IPS-NIHi11 (cell line): ENCODE results near the gene CFH.
A peak's percentile ranks its signal among the peaks of the same experiment; 100 is the strongest.
"Not testable (repeated sequence)": the region's sequence is repeated elsewhere in the genome, so short reads cannot be mapped to it uniquely, and the experiment has no call there.

ENCODE experiments used
- DNase-seq: peaks from one replicate; pipeline ENCODE4 v3.0.0; 2012; ENCODE audit warnings: mixed read lengths, low spot score

CFH gene

DNA sequence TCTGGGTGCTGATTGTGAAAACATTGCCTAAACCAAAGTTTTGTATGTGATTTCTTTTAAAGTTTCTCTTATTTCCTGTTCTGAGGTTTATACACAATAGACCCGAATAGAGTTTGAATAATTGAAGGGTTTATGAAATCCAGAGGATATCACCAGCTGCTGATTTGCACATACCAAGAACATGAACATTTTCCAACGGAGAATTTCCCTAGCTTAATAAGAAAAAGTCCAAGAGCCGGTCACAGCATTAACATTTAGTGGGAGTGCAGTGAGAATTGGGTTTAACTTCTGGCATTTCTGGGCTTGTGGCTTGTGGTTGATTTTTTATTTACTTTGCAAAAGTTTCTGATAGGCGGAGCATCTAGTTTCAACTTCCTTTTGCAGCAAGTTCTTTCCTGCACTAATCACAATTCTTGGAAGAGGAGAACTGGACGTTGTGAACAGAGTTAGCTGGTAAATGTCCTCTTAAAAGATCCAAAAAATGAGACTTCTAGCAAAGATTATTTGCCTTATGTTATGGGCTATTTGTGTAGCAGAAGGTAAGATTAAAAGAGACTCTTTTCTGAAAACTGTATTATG, at the start of gene CFH:
TSS of gene CFH (plus strand) at position 407 of the 579 bp plus-strand sequence. CDS start at position 482, 75 bp downstream.
- no peak for DNase-seq

DNA sequence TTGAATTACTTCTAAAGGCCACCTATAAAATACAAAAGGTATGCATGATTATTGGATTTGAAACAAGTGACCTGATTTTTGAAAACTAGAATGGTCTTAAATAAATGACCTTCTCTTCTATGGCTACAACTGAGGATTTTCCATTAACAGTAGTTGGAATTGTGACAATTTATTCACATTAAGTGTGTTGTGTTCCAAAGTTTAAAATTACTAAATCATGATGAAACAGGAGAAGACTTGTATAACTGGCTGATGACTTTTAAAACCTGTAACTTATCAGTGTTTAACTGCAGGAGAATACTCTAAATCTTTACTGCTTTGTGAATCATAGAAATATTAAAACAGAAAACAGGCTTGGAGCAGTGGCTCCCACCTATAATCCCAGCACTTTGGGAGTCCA, 48.2 kb upstream of the CFH start:
- no peak for DNase-seq

DNA sequence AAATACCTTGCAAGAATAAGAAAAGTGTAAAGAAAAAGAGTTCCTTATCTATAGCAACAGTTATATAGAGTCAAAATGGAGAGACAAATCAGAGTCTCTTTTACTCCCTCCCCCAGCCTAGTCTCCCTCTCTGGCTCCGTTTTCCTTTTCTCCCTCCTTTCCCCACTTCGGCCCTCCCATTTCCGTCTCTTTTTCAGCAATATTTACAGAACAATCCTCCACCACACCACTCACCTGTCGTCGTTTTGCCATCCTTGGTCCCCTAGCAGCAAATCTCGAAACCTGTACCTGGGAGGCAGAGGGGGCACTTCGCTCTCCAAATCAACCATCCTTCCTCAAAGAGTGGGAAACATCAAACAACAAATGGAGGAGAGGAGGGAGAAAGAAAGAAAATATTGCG, 43.9 kb upstream of the CFH start:
- DNase-seq: no peak

DNA sequence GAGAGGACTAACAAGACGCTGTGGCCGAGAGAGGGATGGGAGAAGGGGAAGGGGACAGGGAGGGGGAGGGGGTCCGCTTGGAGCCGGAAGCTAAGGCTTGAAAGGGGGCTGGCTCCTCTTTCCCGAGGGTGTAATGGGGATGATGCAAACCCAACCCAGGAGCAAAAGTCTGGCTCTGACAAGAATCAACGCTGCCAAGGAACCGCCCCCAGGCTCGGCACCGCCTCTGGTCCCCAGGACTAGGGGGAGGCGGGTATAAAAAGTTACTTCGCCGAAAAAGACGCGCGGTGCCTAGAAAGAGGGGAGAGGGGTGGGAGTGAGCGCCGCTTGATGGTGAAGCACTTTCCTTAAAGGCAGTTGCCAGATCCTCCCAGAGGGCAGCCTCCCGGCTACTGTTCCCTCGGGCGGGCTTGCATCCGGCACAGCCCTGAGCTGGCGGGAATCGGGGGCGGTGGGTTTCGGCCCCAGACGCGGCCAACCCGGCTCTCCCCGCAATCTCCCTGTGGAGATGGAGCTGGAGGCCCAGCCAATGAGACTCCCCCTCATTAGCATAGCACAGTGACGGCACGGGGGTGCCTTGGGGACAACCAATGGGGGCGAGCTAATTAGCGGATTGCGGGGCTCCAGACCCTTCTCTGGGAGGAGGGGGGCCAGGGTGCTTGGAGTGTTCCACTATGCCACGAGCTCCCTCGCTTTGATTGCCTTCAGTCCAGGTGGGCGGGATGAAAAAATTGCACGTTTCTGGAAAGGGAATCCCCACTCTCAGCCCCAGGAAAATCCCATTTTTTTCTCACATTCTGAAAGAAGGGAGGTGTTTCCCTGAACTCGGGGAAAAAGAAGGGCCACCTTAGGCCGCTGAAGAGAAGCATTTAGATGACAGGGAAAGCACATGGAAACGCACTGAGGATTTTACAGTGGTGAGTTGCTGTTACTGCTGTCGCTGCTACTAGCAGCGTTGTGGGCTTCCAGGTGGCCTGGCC, 43.2 kb upstream of the CFH start, which contains the start of gene KCNT2:
TSS of gene KCNT2 (minus strand) at position 51 of the 980 bp plus-strand sequence. CDS start 131 bp downstream, outside the sequence.
- peak; percentile 80 for DNase-seq

DNA sequence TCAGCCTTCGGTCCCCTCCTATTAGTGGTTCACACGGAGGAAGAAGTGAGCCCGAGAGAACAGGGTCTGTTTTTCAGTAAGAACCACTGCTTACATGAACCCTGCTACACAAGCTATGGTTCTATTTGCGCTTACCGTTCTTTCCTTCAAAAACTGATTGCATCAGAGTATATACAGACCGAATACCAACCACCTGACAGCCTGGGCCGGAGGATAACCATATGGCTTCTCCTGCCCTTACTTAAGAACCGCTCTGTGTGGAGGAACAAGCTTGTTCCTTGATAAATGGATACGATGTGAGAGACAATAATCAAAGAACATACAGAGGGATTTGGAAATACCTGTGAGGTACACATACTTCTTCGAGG, 42.5 kb upstream of the CFH start:
- peak; percentile 20 for DNase-seq

DNA sequence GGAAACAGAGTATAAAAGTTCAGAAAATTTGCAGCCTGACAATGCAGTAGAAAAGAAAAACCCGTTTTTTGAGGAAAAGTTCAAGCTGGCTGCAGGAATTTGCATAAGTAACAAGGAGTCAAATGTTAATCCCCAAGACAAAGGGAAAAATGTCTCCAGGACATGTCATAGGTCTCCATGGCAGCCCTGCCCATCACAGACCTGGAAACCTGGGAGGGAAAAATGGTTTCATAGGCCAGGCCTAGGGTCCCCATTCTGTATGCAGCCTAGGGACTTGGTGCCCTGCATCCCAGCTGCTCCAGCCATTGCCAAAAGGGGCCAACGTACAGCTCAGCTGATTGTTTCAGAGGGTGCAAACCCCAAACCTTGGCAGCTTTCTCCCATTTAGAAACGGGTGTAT, 40.0 kb upstream of the CFH start:
- DNase-seq: no peak

DNA sequence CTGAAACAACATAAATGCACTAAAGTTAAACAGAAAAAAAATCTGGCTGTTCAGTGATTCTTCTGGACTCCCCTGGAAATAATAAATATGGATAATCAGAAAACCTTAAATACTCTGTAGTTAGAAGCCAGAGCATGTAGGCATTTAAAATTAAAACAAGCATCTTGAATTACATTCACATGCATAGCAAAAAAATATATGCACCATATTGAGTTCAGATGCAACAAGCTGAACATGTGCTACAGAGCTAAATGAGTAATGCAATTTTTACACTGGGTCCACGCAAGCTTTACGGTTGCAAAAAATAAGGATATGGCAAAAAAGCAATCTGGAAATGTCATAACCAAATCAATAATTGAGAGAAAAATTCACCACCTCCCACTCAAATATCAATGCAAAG, 32.1 kb upstream of the CFH start:
- DNase-seq: no peak

DNA sequence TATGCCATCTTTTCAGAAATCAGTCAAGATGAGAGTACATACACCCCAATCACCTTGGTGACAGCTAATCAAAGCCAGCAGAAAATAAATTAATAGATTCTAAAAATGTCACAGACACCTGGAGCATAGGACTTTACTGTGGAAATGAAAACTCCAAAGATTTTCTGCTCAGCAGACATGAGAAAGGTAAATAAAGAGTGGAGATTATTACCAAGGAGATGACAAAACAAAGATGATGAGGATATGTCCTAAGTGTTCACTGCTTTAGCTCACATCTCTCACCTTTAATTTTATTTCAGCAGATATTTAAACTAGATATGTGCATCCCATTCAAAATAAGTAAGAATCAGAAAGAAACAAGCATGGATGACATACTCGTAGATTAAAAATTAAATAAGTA, 28.8 kb upstream of the CFH start:
- no peak for DNase-seq

DNA sequence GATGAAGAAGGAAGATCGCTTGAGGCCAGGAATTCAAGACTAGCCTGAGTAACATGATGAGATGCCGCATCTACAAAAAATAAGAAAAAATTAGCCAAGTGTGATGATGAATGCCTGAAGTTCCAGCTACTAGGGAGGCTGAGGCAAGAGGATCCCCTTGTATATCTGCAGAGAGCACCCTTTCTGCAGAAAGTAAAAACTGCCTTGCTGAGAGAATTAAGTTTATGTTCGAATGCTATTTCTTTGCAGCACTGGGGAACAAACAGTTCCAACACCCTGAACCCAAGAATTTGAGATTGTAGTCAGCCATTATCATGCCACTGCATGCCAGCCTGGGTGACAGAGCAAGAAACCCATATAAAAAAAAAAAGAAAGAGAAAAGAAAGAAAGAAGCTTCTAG, 23.0 kb upstream of the CFH start:
- no peak for DNase-seq

DNA sequence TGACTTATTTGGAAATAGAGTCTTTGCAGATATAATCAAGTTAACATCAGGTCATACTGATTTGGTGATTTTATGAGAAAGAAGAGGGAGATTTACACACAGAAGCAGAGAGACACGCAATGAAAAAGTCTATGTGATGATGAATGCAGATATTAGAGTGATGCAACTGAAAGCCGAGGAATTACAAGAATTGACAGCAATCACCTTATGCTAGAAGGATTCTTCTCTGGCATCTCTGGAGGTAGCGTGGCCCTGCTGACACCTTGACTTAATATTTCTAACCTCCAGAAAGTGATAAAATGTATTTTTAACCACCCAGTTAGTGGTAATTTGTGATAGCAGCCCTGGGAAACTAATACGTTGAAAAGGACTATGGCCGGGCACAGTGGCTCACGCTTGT, 14.2 kb upstream of the CFH start:
- DNase-seq: no peak

DNA sequence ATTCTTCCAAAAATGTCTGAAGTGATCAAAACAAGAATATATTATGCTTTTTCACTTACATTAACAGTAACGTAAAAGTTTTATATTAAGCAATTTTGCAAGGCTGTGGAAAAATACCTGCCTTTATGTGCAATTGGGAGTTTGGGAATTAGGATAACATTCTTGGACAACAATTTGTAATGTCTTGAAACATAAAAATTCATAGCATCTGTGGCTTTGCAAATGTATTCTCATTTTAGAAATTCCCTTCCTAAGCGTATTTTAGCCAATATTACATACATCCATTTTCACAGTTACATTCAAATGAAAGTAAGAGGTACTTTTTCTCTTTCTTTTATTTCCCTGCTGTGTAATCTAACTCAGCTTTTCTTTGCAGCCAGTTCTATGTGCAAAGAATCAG, 13.4 kb upstream of the CFH start:
- no peak for DNase-seq

DNA sequence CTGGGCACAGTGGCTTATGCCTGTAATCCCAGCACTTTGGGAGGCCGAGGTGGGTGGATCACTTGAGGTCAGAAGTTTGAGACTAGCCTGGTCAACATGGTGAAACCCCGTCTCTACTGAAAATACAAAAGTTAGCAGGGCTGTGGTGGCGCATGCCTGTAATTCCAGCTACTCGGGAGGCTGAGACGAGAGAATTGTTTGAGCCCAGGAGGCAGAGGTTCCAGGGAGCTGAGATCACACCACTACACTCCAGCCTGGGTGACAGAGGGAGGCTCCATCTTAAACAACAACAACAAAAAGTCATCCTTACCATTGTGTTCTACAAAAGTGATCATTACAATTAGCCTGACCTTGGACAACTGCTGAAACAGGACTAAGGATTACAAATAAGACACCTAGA, 12.6 kb upstream of the CFH start:
- not testable (repeated sequence) for DNase-seq

DNA sequence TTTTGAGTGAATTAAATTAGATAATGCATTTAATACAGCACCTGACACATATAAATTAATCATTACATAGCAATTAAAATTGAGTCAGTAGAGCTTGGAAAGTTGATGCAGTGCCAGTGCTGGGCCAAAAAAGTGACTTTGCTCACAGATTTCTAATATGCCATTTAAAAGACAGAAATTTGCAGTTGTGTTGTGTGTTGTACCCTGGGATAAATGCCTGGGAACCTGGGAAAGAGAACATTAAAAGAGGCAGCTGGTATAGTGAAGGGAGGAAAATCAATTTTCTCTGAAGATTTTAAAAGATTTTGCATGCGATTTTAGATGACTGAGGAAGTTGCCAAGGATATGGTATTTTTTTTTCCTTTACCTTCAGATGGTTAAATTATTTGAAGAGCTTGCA, 10.9 kb upstream of the CFH start:
- DNase-seq: no peak

DNA sequence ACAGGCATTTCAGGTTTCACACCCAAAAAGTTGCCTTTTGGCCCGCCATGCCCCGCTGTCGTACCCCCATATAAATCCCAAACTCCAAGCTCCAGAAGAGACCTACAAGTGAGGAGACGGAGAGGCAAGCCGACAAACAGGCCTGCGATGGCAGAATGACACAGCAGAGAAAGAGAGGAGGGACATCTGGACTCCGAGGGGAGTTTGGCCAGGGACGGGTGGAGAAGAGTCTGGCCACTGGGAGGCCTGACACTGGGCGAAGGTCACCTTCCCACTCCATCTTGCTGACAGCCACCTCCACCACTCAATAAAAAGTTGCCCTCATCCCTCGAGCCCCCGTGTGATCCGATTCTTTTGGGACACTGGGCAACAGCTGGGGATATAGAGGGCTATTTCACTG, 1.9 kb upstream of the CFH start:
- DNase-seq: no peak

DNA sequence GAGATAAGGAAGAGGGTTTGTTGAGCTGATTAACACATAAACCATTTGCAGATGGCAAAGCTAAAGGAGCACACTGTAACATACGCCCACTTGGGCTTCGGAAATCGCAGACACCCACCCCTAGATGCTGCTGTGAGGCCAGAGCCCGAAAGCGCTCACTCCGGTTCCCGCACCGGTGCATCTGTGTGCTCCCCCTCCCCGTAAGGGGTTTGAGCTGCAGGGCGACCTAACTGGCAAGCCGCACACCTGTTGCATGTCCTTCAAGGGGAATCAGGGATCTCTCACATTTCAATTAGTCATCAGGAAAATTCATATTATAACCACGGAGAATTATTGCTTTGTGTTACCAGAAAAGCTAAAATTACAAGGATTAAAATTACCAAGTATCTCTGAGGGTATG, 1.4 kb upstream of the CFH start:
- no peak for DNase-seq

DNA sequence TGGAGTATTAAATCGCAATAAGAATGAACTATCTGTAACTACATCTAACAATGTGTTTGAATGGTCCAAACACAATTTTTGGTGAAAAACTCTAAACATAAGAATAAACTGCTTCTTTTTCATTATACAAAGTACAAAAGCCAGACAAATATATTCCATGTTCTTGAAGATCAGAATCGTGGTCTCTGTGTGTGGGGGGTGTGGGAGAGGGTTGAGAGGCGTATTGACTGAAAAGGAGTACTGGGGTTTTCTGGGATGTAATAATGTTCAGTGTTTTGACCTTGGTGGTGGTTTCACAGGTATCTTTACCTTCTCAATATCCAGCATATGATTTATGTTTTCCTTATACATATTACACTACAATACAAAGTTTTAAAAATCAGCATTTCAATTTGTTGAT, 764 bp upstream of the CFH start:
- no peak for DNase-seq

DNA sequence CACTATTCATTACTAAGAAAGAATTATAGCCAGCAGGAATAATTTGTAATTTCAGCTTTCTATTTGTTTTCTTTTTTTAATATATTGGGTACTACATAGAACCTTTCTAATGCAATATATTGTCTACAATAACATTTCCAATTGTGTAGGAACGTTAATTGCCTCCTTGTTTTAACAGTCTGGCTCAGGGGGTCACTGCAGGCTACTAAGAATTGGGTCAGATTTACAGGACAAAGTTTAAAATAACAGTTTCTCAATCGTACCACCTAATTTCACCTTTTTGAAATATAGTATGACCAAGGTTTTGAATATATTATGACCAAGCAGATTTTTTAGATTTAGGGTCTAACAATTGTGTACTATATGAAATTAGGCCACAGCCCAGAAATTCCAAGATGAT, 2.4 kb downstream of the CFH start:
- no peak for DNase-seq

DNA sequence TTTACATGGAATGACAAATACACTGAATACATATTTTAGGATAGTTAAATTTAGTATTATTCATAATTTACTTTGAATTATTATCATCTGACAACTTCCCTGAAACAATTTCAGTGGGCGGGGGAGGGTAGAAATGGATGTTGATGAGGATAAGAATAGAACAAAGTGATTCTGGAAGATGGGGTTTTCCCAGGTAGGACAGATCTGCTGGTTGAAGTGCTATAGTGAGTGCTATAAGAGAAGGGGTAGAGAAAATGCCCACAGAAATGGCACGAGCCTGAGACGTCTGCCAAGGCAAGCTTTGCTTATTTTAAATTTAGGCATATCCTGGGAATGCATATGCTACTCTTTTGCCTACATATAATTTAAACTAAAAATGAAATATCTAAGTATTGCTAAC, 3.2 kb downstream of the CFH start:
- no peak for DNase-seq

DNA sequence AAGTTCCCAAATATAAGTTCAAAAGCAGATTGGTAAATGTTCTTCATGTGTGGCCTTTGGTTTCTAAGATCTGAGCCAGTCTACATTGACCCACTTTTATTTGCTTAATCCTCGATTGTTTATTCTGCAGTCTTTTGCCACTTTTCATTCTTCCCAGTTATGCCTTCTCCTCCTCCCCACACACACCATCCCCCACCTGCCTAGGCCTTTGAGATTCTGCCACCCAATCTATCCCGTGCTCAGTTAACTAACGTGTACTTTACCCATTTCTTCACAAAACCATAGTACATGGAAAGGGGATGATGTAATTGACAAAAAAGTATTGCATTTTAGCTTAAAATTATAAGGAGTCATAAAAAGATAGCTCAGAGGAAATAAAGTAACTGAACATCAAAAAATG, 3.7 kb downstream of the CFH start:
- DNase-seq: no peak

DNA sequence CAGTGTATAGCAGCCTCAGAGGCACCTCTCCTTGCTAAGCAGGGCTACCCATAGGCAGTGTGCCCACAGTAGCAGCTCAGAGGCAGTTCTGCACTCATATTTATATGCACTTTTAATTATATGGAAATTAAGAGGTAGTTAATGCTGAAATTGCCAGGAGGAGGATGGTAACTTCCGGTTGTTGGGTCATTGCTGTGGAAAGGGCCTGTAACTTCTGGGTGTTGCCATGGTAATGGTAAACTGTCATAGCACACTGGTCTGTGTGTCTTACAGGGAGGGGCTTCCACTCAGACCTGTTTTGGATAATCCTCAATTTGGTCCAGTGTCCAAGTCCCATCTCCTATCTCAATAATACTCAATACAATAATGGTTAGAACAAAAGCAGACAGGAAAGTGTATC, 7.6 kb downstream of the CFH start:
- no peak for DNase-seq

DNA sequence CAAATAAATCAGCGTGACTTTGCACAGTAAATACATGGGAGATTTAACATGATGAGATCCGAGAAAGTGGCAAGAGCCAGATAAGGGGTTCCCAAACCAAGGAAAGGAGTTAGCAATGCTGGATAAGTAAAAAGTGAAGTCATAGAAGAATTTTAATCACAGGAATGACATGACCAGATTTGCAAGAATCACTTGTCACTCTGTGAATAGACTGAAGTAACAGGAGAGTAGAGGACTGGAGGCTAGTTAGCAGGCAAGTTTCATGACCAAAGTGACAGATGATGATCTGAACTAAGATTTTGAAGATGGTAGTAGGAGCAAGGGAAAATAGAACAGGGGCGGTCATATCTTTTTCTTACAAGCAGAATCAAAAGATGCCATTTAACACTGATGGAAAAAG, 8.4 kb downstream of the CFH start:
- no peak for DNase-seq

DNA sequence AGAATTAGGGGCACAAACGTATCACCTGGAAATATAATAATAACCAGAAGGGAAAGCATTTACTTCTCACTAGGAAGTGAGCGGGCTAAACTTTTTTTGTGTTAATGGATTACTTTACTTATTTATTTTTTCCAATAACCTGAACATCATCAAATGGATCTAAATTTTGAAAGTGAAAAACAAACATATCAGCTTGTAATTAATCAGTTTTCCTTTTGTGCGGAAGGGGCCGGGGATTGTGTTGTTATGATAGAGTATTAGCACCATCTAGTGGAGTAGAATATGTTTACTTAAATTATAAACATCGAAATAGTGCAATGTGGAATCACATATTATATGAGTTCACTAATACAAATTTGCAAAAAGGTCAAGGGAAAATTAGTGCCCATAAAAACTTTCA, 9.0 kb downstream of the CFH start:
- DNase-seq: peak; percentile 35

DNA sequence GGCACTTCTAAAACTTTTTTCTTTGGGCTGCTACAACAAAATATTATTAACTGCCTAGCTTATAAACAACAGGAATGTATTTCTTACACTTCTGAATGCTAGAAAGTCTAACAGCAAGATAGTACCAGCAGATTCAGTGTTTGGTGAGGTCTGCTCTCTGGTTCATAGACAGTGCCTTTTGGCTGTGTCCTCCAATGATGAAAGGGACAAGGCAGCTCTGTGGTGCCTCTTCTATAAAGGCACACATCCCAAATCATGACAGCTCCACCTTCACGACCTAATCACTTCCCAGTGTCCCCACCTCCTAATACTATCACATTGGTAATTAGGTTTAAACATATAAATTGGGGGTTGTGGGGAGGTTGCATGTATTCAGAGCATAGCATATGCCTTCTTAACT, 9.5 kb downstream of the CFH start:
- DNase-seq: no peak

DNA sequence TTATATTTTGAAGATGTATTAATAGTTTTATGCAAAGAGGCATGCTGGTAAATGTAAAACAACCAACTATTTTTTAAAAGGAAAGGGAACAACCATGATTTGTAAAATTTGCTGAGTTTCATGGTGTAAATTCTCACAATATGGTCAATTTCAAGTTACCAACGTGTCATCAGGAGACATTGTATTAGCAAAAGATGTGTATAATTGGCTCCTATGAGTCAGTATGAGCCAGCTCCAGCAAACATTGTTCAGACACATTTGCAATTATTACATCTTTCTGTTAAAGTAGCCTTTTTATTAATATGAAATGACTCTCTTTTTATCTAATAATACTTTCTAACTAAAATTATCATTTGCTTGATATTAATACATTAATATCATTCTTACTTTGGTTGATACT, 15.3 kb downstream of the CFH start:
- no peak for DNase-seq
